CD4-positive, alpha-beta T cell treated with Interleukin-21 for 1 hour (primary cell): ENCODE measurements around the gene LTF.
"Not testable (repeated sequence)": the region's sequence is repeated elsewhere in the genome, so short reads cannot be mapped to it uniquely, and the experiment has no call there.

Source experiments
- DNase-seq: peaks from one replicate; pipeline ENCODE4 v3.0.0-alpha.2; 2020

Gene LTF

DNA sequence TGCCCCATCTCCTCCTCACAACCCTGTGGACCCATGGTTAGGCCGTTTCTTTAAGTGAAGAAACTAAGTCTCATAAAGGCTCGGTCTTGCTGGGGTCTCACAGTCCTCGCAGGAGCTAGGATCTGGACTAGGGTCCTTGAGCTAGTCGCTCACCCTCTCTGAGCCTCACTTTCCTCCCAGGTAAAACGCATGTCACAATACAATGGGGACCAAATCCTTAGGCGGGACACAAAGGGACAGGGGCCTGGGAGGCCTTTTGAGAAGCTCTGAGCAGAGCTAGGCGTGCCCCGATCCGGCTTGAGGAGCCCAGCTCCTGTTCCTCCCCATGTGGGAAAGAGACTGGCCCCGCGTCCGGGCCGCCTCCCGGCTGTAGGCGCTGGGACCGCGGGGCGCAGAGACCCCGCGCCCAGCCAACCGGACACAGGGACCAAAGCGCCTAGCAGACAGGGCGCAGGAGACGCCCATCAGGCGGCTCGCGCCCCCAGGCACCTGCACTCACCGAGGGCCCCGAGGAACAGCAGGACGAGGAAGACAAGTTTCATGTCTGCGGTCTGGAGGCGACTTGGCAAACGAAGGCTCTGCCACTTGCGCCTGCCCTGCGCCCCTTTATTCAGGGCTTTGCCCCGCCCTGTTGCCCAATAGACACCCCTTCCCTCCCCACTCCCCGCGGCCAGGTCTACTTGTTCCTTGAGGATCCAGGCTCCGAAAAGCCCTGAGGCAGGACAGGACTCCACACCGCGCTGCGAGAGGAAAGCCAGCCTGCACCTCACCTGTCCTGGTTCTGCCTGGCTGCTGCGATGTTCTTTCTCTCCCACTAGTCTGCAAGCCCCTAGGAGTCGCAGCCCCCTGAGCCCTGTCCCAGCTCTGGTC lies at the start of gene LTF:
Gene LTF, minus strand, starts transcription at position 580 of the 870 bp plus-strand sequence. Its CDS starts 38 bp downstream, at position 542.
- DNase-seq = no peak

DNA sequence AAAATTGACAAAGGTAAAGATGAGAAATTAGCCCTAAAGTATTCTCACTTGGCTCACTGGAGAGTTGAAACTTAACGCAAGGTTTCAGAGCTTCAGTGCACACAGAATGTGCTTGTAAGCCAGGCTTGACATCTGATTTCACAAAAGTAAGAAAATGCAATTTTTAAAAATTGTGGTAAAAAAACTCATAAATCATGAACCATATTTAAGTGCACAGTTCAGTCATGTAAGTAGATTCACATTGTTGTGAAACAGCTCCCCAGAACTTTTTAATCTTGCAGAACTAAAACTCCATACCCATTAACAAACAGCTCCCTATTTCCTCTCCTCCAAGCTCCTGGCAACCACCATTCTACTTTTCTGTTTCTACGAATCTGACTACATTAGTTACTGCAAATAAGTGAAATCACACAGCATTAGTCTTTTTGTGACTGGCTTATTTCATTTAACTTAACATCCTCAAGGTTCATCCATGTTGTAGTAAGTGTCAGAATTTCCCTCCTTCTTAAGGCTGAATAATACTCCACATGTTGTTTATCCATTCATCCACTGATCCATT lies 47.6 kb upstream of the LTF start:
- no peak for DNase-seq

- DNase-seq = no peak
Measured at GRCh38 chr3:46509661-46510187, 45.0 kb upstream of the LTF start.

DNA sequence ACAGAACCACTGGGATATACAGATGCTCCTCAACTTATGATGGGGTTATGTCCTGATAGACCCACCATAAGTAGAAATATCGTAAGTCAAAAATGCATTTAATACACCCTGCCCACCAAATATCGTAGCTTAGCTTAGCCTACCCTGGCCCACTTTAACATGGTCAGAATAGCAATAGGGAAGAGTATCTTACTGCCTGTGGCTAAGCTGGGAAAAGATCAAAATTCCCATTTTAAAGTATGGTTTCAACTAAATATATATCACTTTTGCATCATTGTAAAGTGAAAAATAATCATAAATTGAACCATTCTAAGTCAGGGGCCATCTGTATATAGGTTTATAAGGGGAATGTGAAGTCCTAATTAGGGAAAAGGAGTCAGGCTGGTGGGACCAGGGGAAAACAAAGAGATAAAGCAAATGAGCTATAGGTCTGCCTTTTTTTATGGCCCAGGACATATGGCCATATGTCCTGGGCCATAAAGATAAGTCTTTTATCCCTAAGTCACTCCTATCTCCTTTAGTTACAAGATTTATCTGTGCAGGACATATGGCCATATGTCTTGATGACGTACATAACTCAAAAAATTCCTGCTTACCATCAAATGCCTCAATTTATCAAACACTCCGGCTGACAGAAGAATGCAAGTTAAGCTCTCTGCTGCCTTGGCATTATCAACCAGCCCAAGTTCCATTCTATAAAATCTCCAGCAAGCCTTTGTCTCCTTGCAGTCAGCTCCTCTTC lies 44.3 kb upstream of the LTF start:
- DNase-seq = no peak

DNA sequence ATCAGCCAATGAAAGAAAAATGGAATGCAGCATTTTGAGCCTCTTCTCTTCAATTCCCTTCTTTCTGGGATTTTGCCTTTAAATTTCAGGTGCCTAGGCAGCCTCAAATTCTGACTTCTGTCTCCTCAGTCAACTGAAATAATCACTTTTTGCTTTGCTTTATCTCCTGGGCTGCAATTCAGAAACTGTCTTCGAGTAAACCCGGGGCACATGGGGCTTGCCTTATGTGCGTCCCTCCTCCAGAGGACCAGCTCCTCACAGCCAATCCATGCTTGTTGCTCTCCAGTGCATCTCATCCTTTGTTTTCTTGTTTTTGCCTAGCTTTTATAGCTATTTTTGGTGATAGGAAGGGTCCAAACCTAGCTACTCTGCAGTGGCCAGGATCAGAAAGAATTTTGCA lies 41.8 kb upstream of the LTF start:
- no peak for DNase-seq

- no peak for DNase-seq
Measured at GRCh38 chr3:46505953-46506352, 41.2 kb upstream of the LTF start.

- DNase-seq = peak; percentile 4
Measured at GRCh38 chr3:46504789-46505188, 40.1 kb upstream of the LTF start.

- no peak for DNase-seq
Measured at GRCh38 chr3:46503200-46503874, 38.6 kb upstream of the LTF start.

- DNase-seq = no peak
Measured at GRCh38 chr3:46501702-46502101, 37.0 kb upstream of the LTF start.

DNA sequence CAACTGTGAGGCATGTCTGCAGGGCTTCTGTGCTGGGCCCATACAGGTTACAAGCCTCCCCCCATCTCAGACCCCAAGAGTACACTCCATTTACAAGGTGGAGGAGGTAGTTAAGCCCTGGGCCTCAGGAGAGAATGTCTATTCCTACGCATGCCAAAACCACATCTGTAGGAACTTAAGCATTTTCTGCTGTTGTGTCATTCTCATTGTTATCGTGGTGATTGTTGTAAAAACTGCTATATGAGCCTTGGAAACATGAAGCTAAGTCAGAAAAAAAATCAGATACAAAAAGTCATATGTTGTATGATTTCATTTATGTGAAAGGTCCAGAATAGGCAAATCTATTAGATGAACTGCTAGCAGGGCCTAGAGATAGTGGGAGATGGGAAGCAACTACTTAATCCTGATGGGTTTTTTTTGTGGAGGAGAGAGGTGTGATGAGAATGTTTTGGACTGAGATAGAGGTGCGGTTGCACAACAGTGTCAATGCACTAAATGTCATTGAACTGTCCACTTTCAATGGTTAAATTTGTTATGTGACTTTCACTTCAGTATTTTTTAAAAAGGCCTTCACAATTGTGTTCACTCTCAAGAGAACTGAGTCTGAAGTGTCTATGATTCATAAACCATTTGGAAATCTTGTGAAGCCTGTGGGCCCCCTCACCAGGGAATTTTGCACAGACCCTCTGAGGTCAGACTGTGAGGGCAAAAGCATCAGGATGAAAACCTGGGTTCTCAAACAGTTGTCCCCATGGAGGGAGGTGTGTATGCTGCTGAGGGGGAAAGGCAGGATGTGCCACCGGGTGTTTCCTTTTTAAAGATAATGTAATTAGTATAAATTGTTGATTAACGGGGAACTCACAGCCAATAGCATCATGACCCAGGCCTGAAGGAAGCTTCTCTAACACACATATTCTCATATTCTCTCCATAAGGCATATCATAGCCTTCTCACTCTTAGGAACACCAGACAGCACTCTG lies 36.2 kb upstream of the LTF start:
- DNase-seq = no peak

DNA sequence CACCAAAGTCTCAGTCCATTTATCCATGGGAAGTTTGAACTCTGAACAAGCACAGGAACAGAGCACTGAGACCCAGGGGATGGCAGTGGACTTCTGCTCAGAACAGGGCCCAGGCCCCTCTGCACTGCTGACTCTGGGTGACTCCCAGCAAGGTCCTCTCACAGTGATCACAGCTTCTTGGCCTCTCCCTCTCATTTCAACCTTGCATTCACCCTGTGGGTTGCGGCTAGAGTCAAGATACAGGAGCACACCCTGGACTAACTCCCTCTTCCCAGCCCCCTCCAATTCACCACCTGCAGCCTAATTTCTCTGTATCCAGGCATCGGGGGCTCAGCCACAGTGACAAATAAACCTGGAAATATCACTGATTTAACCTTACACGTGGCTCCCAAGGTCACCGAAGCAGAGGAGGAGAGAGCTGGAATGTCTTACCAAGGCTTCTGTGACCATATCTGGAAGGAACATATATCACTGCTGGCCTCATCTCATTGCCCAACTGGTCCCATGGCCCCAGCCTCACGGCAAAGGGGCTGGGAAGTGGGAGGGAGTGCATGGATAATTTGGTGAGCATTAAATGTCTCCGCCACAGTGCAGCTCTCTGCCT lies 34.3 kb upstream of the LTF start:
- no peak for DNase-seq

GRCh38 chr3:46497556-46498265 lies 33.0 kb upstream of the LTF start, which contains the start of gene RTP3:
Gene RTP3 (plus strand): TSS chr3:46497976. CDS start chr3:46498063, 87 bp downstream.
- no peak for DNase-seq

- DNase-seq = peak; percentile 43
Measured at GRCh38 chr3:46496746-46497555, 32.2 kb upstream of the LTF start.

DNA sequence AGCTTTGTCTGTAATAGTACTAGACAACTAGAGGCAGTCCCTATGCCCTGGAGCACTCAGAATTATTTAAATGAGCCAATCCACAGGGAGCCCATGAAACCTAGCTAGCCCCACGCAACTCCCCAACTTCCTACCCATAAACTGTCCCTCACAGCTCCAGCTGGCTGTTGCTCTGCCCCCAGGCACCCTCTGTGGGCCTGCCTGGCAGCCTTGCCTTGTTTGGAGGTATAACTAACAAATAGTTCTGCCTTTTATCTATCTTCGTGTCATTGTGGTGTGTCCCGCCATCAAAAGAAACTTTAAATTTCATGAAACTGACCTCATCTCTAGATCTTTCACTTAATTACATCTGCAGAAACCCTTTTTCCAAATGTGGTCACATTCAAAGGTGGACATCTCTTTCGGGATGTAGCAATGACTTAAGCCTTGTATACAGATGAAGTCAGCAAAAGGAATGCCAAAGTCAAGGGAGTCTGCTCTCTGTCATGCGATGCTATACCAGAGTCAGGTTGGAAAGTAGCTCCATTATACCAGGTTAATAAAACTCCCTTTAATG lies 31.3 kb upstream of the LTF start:
- DNase-seq = no peak

GRCh38 chr3:46494491-46494890 lies 29.8 kb upstream of the LTF start:
- DNase-seq = not testable (repeated sequence)

DNA sequence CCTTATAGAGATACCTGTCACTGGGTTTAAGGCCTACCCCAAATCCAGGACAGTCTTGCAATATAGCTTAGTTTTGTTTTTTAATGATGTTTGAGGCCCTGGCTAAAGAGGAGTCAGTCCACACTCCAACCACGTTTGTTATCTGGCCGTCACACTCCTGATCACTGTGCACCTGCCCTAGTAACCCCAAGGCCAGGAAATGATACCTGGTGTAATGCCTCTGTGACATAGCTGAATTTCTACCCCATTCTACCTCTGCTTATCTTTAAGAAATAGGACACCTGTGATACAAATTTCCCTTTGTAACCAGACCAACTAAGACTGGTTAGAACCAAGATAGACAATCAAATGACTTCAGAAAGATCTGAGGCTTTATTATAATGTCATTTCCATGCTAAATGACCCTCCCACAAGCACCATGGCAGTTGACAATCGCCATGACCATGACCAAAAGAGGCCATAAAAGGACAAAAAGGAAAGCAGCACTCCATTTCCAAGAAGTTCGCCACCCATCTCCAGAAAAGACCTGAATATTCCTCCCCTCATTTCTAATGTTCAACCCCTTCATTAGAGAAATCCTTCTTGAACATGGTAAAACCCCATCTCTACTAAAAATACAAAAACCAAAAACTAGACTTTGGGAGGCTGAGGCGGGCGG lies 28.3 kb upstream of the LTF start:
- no peak for DNase-seq

DNA sequence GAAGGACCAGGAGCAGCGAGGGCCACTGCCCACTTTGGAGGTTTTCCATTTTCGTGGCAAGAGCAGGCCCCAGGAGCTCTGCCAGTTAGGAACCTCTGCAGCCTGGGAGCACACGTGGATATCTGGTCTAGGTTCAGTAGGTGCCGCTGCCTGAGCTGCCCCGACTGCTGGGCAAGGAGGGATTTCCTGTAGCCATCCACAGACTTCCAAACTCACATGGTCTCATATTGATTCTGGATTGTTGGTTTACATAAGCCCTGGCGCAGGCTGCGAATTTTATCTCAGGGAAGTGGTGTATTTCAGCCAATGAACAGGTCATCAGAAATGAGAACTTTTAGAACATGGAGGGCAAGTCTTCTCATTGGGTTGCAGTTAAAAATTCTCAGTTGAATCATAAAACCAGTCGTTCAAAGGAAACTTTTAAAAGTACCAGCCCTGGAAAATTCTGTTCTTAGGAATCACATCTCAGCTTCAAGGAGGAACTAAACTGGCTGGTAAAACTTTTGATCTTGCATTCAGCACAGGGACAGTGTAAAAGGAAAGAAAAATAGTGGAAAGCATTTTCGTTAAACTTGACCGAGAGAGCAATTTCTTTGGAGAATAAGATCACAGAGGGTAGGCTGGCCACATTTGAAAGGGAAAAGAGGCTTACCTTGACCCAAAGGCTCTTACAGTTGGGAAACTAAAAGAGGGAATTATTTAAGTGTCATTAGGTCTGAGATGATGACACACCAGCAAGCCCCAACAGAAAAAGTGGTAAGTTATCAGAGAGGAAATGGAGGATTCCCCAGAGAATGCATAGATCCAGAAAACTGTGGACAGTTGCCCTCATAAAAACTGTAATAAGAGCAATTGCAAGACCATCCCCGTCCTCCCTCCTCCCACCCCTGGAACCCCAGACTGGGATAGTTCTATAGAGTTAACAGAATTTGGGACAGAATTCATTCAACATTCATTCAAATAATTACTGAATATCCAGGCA lies 26.7 kb upstream of the LTF start:
- DNase-seq = no peak
